GM12878 (cell line): ENCODE measurements around the gene CA7. TPM values are rescaled to one million over a fixed set of nuclear protein-coding genes. Genes with fewer than 3 reads are reported as not detected.

Experiments
- CEBPZ ChIP-seq: fragments of 150-350 bp; IDR thresholded peaks from 2 replicates; pipeline ENCODE4 v1.6.1; 2016; ENCODE audit warnings: low read depth, low read length
- CREM ChIP-seq: IDR thresholded peaks from 2 replicates; pipeline ENCODE4 v1.6.1; 2014; ENCODE audit warnings: antibody characterized with exemption, low read depth
- HSF1 ChIP-seq: fragments of 150-350 bp; IDR thresholded peaks from 2 replicates; pipeline ENCODE4 v1.6.1; 2014; ENCODE audit warnings: mild to moderate bottlenecking, low read depth, low read length
- NFYB ChIP-seq: IDR thresholded peaks from 2 replicates; pipeline ENCODE4 v1.6.1; 2011; ENCODE audit warnings: low read depth, mild to moderate bottlenecking, low read length, improper control_type of control experiment, moderate library complexity; ENCODE audit not compliant: insufficient read depth
- PML ChIP-seq: IDR thresholded peaks from 2 replicates; pipeline ENCODE4 v1.6.1; 2012; ENCODE audit warnings: low read length, inconsistent platforms
- RCOR1 ChIP-seq: conservative IDR thresholded peaks from 2 replicates; pipeline ENCODE4 v1.6.1; 2012; ENCODE audit warnings: low read depth, low read length, improper control_type of control experiment
- RELB ChIP-seq: fragments of 450-650 bp; IDR thresholded peaks from 2 replicates; pipeline ENCODE4 v1.6.1; 2017; ENCODE audit warnings: low read depth, mild to moderate bottlenecking, moderate library complexity
- SIX5 ChIP-seq: IDR thresholded peaks from 2 replicates; pipeline ENCODE4 v1.6.1; 2011; ENCODE audit warnings: mild to moderate bottlenecking, low read depth, low read length, moderate library complexity; ENCODE audit not compliant: severe bottlenecking
- SMAD1 ChIP-seq: fragments of 450-650 bp; IDR thresholded peaks from 2 replicates; pipeline ENCODE4 v1.6.1; 2018; ENCODE audit warnings: mild to moderate bottlenecking, low read depth; ENCODE audit not compliant: partially characterized antibody
- SMC3 ChIP-seq: IDR thresholded peaks from 2 replicates; pipeline ENCODE4 v1.6.1; 2011; ENCODE audit warnings: low read length, improper control_type of control experiment, borderline replicate concordance
- SPI1 ChIP-seq: IDR thresholded peaks from 2 replicates; pipeline ENCODE4 v1.6.1; 2011; ENCODE audit warnings: low read depth, mild to moderate bottlenecking, low read length, moderate library complexity, borderline replicate concordance; ENCODE audit not compliant: insufficient read depth
- USF2 ChIP-seq: IDR thresholded peaks from 2 replicates; pipeline ENCODE4 v1.6.1; 2011; ENCODE audit warnings: low read depth, low read length, improper control_type of control experiment, borderline replicate concordance
- polyA plus RNA-seq, 11 experiments: library from polyadenylated mRNA; depleted of rRNA in 4 of 11; unstranded in 6 of 11; stranded (reverse) in 5 of 11; fragments of >200 nt; fragmentation: Nextera tagmentation in 4 of 11; fragmentation: Illumina TruSeq in 1 of 11; extraction: Ambion mirVana in 4 of 11; extraction: Trizol in 1 of 11; gene quantifications; 1 replicate in 1 of 11; 2 replicates in 10 of 11; pipeline versions ENCODE4 v1.2.1 to v1.2.3, GENCODE V29; 2011 to 2016; ENCODE audit warnings: inconsistent platforms in 2 of 11, missing spikeins in 2 of 11, low read depth in 1 of 11
- total RNA-seq, 4 experiments: library from RNA; depleted of rRNA in 3 of 4; stranded (reverse); fragments of >200 nt in 3 of 4; fragmentation: Illumina TruSeq in 1 of 4; extraction: Trizol in 1 of 4; gene quantifications; 2 replicates each; pipeline versions ENCODE4 v1.2.1 to v1.2.3, GENCODE V29; 2013 to 2021

CA7 gene
- total and polyA plus RNA-seq, 10 of the 15 experiments (the other 5 are each of a cell fraction or from before 2014, with no cell fraction given): 0.04 TPM; not detected in 9

- TF ChIP-seq HSF1: no peak
- TF ChIP-seq SIX5: no peak
- peak; percentile 56 for TF ChIP-seq CREM
- TF ChIP-seq CEBPZ: no peak
- no peak for TF ChIP-seq NFYB
- TF ChIP-seq SMAD1: no peak
- TF ChIP-seq USF2: no peak
- no peak for TF ChIP-seq SPI1
- TF ChIP-seq RCOR1: peak; percentile 77; the same call in 1 of the 2 replicates
- TF ChIP-seq SMC3: peak; percentile 31; the same call in 1 of the 2 replicates
- no peak; the same call in 1 of the 2 replicates for TF ChIP-seq PML
- no peak for TF ChIP-seq RELB
Observed at GRCh38 chr16:66830422-66831404, 13.5 kb upstream of the CA7 start, which contains the start of gene NAE1 (continued).
